K562 (cell line): ENCODE measurements around the gene C4orf51. TPM values are rescaled to one million over a fixed set of nuclear protein-coding genes. Genes with fewer than 3 reads are reported as not detected.

Experiments
- ATAC-seq: fragments of 200-7000 bp; cut with Tn5 transposase; 3 replicates; pipeline ENCODE4 v1.9.1; 2020; ENCODE audit warnings: moderate library complexity
- BruUV-seq: library from RNA; stranded (reverse); fragments of 400-500 nt; replicated peaks from 2 replicates; lab custom pipeline; 2021; lab: Mats Ljungman, UMichigan
- CTCF ChIA-PET: fragments of 300-600 bp; formaldehyde crosslinking; extraction: SDS; loops from one replicate; lab custom pipeline; 2021; ENCODE audit warnings: low intra/inter-chr PET ratio; lab: Yijun Ruan, JAX
- POLR2A ChIA-PET: fragments of 300-600, 350-650 bp; sonication (Branson Sonifier 250); formaldehyde crosslinking; extraction: SDS; loops from one replicate; lab custom pipeline; 2021; ENCODE audit warnings: antibody characterized with exemption, inconsistent platforms; lab: Yijun Ruan, JAX
- DNase-seq, 4 experiments: peaks; one replicate each; pipeline versions ENCODE4 v3.0.0 to v3.0.0-alpha.2; 2011 to 2018; ENCODE audit warnings: low spot score in 3 of 4, mixed read lengths in 3 of 4; ENCODE audit errors: extremely low read depth in 1 of 4
- FAIRE-seq: peaks from 2 replicates; lab custom pipeline; 2011; peaks lifted over from hg19 to GRCh38; lab: Jason Lieb, UNC
- H2AFZ ChIP-seq: 2 replicates; pipeline ENCODE4 v1.6.0; 2011; ENCODE audit warnings: low read depth, low read length, control low read depth, inconsistent platforms
- H3K27ac ChIP-seq: fragments of 200-600 bp; 3 replicates; pipeline ENCODE4 v1.8.0; 2011; ENCODE audit warnings: low read depth, mild to moderate bottlenecking, control low read depth, inconsistent platforms, low read length, moderate library complexity, mixed read lengths; ENCODE audit errors: extremely low read depth
- H3K27me3 ChIP-seq, 2 experiments: fragments of 300-600 bp in 1 of 2; 2 replicates in 1 of 2; 3 replicates in 1 of 2; pipeline versions ENCODE4 v1.6.0 to v1.8.0; 2011; ENCODE audit warnings: inconsistent platforms in 2 of 2, low read length in 2 of 2, mild to moderate bottlenecking in 1 of 2, mixed read lengths in 1 of 2, moderate library complexity in 1 of 2; ENCODE audit not compliant: control insufficient read depth in 2 of 2, insufficient read depth in 2 of 2
- H3K36me3 ChIP-seq: fragments of 300-600 bp; 3 replicates; pipeline ENCODE4 v1.8.0; 2011; ENCODE audit warnings: mild to moderate bottlenecking, low read length, inconsistent platforms; ENCODE audit not compliant: control insufficient read depth, insufficient read depth
- H3K4me1 ChIP-seq, 2 experiments: fragments of 200-600 bp in 1 of 2; replicated peaks in 1 of 2; 2 replicates in 1 of 2; 3 replicates in 1 of 2; pipeline versions ENCODE4 v1.5.1 to v1.8.0; 2011; ENCODE audit warnings: inconsistent platforms in 2 of 2, low read length in 2 of 2, mild to moderate bottlenecking in 1 of 2, mixed read lengths in 1 of 2, moderate library complexity in 1 of 2; ENCODE audit not compliant: control insufficient read depth in 2 of 2, insufficient read depth in 2 of 2
- H3K4me2 ChIP-seq: 2 replicates; pipeline ENCODE4 v1.6.1; 2011; ENCODE audit warnings: low read length, control low read depth, inconsistent platforms, mixed read lengths; ENCODE audit not compliant: insufficient read depth
- H3K4me3 ChIP-seq: fragments of 200-600 bp; sonication (generic), shearing (Covaris generic); 2 replicates; pipeline ENCODE4 v1.5.1; 2016; ENCODE audit warnings: control low read depth, inconsistent platforms
- H3K79me2 ChIP-seq: fragments of 200-600 bp; 3 replicates; pipeline ENCODE4 v1.8.0; 2011; ENCODE audit warnings: low read length, inconsistent platforms; ENCODE audit not compliant: control insufficient read depth, insufficient read depth
- H3K9ac ChIP-seq, 2 experiments: 2 replicates each; pipeline versions ENCODE4 v1.6.0 to v1.6.1; 2011; ENCODE audit warnings: low read depth in 2 of 2, low read length in 2 of 2, control low read depth in 1 of 2, inconsistent platforms in 1 of 2, mild to moderate bottlenecking in 1 of 2, mixed read lengths in 1 of 2; ENCODE audit not compliant: insufficient read depth in 1 of 2
- H3K9me1 ChIP-seq: one replicate; pipeline ENCODE4 v1.6.0; 2011; ENCODE audit warnings: inconsistent platforms, mild to moderate bottlenecking, low read length, moderate library complexity; ENCODE audit not compliant: control insufficient read depth, insufficient read depth
- H3K9me3 ChIP-seq: replicated peaks from 2 replicates; pipeline ENCODE4 v1.5.1; 2011; ENCODE audit warnings: low read depth, low read length, inconsistent platforms; ENCODE audit not compliant: control insufficient read depth, insufficient read depth
- H4K20me1 ChIP-seq: replicated peaks from 2 replicates; pipeline ENCODE4 v1.6.1; 2011; ENCODE audit warnings: low read length, inconsistent platforms, mixed read lengths; ENCODE audit not compliant: control insufficient read depth, insufficient read depth
- C11orf30 ChIP-seq: fragments of 450-650 bp; IDR thresholded peaks from 2 replicates; pipeline ENCODE4 v1.6.1; 2016; ENCODE audit warnings: low read depth, mild to moderate bottlenecking
- CHAMP1 ChIP-seq: fragments of 450-650 bp; IDR thresholded peaks from 2 replicates; pipeline ENCODE4 v1.6.1; 2016; ENCODE audit warnings: mild to moderate bottlenecking
- GATA2 ChIP-seq: sonication (generic); formaldehyde crosslinking; IDR thresholded peaks from 2 replicates; pipeline ENCODE4 v1.4.0; 2020; ENCODE audit warnings: mild to moderate bottlenecking, missing genetic modification reagents
- HES1 ChIP-seq: fragments of 450-650 bp; IDR thresholded peaks from 2 replicates; pipeline ENCODE4 v1.6.1; 2016; ENCODE audit warnings: low read depth, mild to moderate bottlenecking, moderate library complexity
- HEY1 ChIP-seq: fragments of 250-450 bp; sonication (Bioruptor Pico); IDR thresholded peaks from 2 replicates; pipeline ENCODE4 v1.5.0; 2020; ENCODE audit warnings: mild to moderate bottlenecking, moderate library complexity, borderline replicate concordance
- NR3C1 ChIP-seq: sonication (generic); formaldehyde crosslinking; IDR thresholded peaks from 2 replicates; pipeline ENCODE4 v1.8.1; 2022; ENCODE audit warnings: missing genetic modification reagents
- PTBP1 ChIP-seq: fragments of 200-400 bp; formaldehyde crosslinking; IDR thresholded peaks from 2 replicates; pipeline ENCODE4 v1.6.1; 2017; ENCODE audit warnings: low read depth, low read length
- TAF15 ChIP-seq: fragments of 200-400 bp; formaldehyde crosslinking; IDR thresholded peaks from 2 replicates; pipeline ENCODE4 v1.6.1; 2017; ENCODE audit warnings: mild to moderate bottlenecking, low read depth, low read length, moderate library complexity
- TARDBP ChIP-seq: fragments of 450-650 bp; IDR thresholded peaks from 2 replicates; pipeline ENCODE4 v1.6.1; 2016
- U2AF1 ChIP-seq: fragments of 200-400 bp; formaldehyde crosslinking; optimal IDR thresholded peaks from 2 replicates; pipeline ENCODE3; 2017; ENCODE audit warnings: mild to moderate bottlenecking, low read depth, low read length, moderate library complexity
- ZBTB8A ChIP-seq: fragments of 450-650 bp; IDR thresholded peaks from 2 replicates; pipeline ENCODE4 v1.6.1; 2018; ENCODE audit warnings: mild to moderate bottlenecking, moderate library complexity; ENCODE audit not compliant: partially characterized antibody
- WGBS: fragments of 100-300 bp; shearing (Covaris generic); methylation state at CpG from one replicate; pipeline ENCODE4 v1.1.6; 2016; ENCODE audit warnings: low coverage, mixed read lengths; ENCODE audit not compliant: insufficient coverage; ENCODE audit errors: missing lambda C conversion rate; 5-methylcytosine and 5-hydroxymethylcytosine counted together
- in situ Hi-C: fragments of 300-500 bp; cut with MboI; formaldehyde crosslinking; loops from 4 replicates; pipeline ENCODE4 v1.15.0; 2018; ENCODE audit warnings: inconsistent platforms, mixed read lengths
- intact Hi-C: fragments of 100-400 bp; cut with micrococcal nuclease; formaldehyde crosslinking; loops from 2 replicates; pipeline ENCODE4 v1.14.2; 2022
- polyA plus RNA-seq, 8 experiments: library from polyadenylated mRNA; depleted of rRNA in 4 of 8; stranded (reverse) in 5 of 8; unstranded in 3 of 8; fragments of >200 nt; fragmentation: Nextera tagmentation in 2 of 8; fragmentation: Illumina TruSeq in 1 of 8; extraction: Ambion mirVana in 2 of 8; extraction: Trizol in 1 of 8; gene quantifications; 2 replicates each; pipeline versions ENCODE4 v1.2.1 to v1.2.3, GENCODE V29; 2011 to 2014; ENCODE audit warnings: inconsistent platforms in 1 of 8, missing spikeins in 1 of 8
- total RNA-seq, 7 experiments: library from RNA; depleted of rRNA in 6 of 7; stranded (reverse); fragments of >200 nt in 6 of 7; fragmentation: Illumina TruSeq in 2 of 7; extraction: Trizol in 2 of 7; gene quantifications; 2 replicates each; pipeline versions ENCODE4 v1.2.1 to v1.2.3, GENCODE V29; 2011 to 2021; ENCODE audit warnings: low replicate concordance in 1 of 7
- TF ChIP-seq, protein P1 (sequence below), 3 experiments: fragments of 200-800 bp in 1 of 3; fragments of 250-450 bp in 1 of 3; fragments of 450-650 bp in 1 of 3; sonication (Bioruptor Pico) in 1 of 3; sonication (Bioruptor generic) in 1 of 3; formaldehyde crosslinking in 1 of 3; IDR thresholded peaks; 2 replicates each; pipeline versions ENCODE4 v1.6.1 to v1.8.0; 2016 to 2022; ENCODE audit warnings: mild to moderate bottlenecking in 2 of 3, missing genetic modification characterization in 2 of 3, missing compliant biosample characterization in 1 of 3, moderate library complexity in 1 of 3
- TF ChIP-seq, protein P2 (sequence below): fragments of 450-650 bp; formaldehyde crosslinking; IDR thresholded peaks from 2 replicates; pipeline ENCODE4 v1.4.0; 2020; ENCODE audit warnings: mild to moderate bottlenecking, moderate library complexity
- TF ChIP-seq, protein P3 (sequence below): fragments of 250-450 bp; sonication (Bioruptor Pico); IDR thresholded peaks from 2 replicates; pipeline ENCODE4 v1.8.0; 2021; ENCODE audit warnings: moderate library complexity, mild to moderate bottlenecking, inconsistent platforms

C4orf51 gene
- total and polyA plus RNA-seq, 9 of the 15 experiments (the other 6 are each of a cell fraction or from before 2014, with no cell fraction given), result not detected

GRCh38 chr4:145740806-145741205 lies 60.9 kb downstream of the C4orf51 start (continued):
- TF ChIP-seq, protein P1, sequence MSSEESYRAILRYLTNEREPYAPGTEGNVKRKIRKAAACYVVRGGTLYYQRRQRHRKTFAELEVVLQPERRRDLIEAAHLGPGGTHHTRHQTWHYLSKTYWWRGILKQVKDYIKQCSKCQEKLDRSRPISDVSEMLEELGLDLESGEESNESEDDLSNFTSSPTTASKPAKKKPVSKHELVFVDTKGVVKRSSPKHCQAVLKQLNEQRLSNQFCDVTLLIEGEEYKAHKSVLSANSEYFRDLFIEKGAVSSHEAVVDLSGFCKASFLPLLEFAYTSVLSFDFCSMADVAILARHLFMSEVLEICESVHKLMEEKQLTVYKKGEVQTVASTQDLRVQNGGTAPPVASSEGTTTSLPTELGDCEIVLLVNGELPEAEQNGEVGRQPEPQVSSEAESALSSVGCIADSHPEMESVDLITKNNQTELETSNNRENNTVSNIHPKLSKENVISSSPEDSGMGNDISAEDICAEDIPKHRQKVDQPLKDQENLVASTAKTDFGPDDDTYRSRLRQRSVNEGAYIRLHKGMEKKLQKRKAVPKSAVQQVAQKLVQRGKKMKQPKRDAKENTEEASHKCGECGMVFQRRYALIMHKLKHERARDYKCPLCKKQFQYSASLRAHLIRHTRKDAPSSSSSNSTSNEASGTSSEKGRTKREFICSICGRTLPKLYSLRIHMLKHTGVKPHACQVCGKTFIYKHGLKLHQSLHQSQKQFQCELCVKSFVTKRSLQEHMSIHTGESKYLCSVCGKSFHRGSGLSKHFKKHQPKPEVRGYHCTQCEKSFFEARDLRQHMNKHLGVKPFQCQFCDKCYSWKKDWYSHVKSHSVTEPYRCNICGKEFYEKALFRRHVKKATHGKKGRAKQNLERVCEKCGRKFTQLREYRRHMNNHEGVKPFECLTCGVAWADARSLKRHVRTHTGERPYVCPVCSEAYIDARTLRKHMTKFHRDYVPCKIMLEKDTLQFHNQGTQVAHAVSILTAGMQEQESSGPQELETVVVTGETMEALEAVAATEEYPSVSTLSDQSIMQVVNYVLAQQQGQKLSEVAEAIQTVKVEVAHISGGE (CRISPR knock-in tag; IDR thresholded peaks at IDR 0.05), result no peak

GRCh38 chr4:145743641-145744040 lies 63.7 kb downstream of the C4orf51 start:
- ChIA-PET POLR2A (no interaction called here), CTCF (no interaction called here)
- Histone ChIP-seq H2AFZ (no peak overlapping the region), H3K27ac (no peak overlapping the region), H3K9me3 (no peaks in the 10 kb centered on the region), H3K9me1 (no peaks in the 10 kb centered on the region), H3K36me3 (no peaks in the 10 kb centered on the region), H3K27me3 (peaks cover 0 to 2% of the 10 kb centered on the region in 2 experiments; a peak in 1 of 5 replicates), H4K20me1 (no peaks in the 10 kb centered on the region), H3K9ac (no peak overlapping the region), H3K79me2 (no peaks in the 10 kb centered on the region), H3K4me3 (no peak overlapping the region), H3K4me2 (no peak overlapping the region), H3K4me1 (no peaks in the 10 kb centered on the region)
- 0% methylated on average over 2 of the region's 2 CpGs for WGBS
- DNase-seq, result no peak
- no TSS peak for BruUV-seq
- intact Hi-C loops (no loop called here), in situ Hi-C loops (no loop called here)
- FAIRE-seq, result no peak
- ATAC-seq, result no peak
- TF ChIP-seq TAF15 (no peak), TARDBP (no peak), GATA2 (CRISPR knock-in tag) (no peak), HES1 (no peak), ZBTB8A (no peak), PTBP1 (no peak), HEY1 (CRISPR knock-in tag) (no peak), U2AF1 (no peak), C11orf30 (no peak), CHAMP1 (no peak), NR3C1 (CRISPR knock-in tag) (no peak)
- TF ChIP-seq, protein P2, sequence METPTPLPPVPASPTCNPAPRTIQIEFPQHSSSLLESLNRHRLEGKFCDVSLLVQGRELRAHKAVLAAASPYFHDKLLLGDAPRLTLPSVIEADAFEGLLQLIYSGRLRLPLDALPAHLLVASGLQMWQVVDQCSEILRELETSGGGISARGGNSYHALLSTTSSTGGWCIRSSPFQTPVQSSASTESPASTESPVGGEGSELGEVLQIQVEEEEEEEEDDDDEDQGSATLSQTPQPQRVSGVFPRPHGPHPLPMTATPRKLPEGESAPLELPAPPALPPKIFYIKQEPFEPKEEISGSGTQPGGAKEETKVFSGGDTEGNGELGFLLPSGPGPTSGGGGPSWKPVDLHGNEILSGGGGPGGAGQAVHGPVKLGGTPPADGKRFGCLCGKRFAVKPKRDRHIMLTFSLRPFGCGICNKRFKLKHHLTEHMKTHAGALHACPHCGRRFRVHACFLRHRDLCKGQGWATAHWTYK (CRISPR knock-in tag), result no peak
- TF ChIP-seq, protein P3, sequence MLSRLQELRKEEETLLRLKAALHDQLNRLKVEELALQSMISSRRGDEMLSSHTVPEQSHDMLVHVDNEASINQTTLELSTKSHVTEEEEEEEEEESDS (CRISPR knock-in tag), result no peak
